Measurements from ENCODE around the gene MYH16. TPM values are rescaled to one million over a fixed set of nuclear protein-coding genes. Genes with fewer than 3 reads are reported as not detected.
"Not testable (repeated sequence)": the region's sequence is repeated elsewhere in the genome, so short reads cannot be mapped to it uniquely, and the experiment has no call there.

Gene MYH16
- total RNA-seq, 4 donors from 2014 or later = not detected

DNA sequence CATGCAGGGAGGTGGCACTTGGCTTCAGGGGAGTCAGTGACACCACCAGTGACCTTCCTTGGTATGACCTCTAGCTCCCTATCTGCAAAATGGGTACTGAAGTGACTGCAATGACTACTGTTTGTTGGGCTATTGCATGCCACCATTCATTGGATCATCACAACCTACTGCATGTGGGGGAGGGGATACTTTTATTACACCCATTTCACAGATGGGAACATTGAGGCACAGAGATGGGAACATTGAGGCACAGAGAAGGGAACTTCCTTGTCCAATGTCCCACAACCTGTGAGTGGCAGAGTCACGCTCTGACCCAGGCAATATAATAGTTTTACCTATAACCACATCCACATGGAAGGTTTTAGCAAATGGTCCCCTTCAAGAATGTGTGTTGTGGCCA lies 12.2 kb upstream of the MYH16 start:
- no peak for DNase-seq (ENCODE audit: low spot score)
- no peak for TF ChIP-seq CTCF (IDR thresholded peaks at IDR 0.05)
- ATAC-seq (ENCODE audit: low FRiP score) = no peak

DNA sequence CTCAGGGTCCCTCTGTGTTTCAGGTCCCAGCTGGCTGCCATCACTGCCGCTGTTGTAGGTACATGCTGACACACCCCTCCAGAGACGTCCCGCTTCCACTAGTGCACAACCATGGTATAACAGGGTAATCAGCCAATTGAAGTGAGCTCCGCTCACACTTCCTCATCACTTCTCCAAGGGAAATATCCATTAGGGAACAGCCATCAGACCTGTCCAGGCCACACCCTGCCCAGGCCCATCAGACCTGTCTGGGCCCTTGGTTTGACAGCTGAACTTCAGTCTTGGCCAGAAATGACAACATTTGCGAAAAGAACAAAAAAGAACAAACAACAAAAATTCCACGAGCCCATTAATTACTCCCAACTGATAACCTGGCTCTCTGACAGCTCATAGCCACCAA lies 11.0 kb upstream of the MYH16 start:
- TF ChIP-seq CTCF (IDR thresholded peaks at IDR 0.05) = no peak
- no peak for DNase-seq (ENCODE audit: low spot score)
- no peak for ATAC-seq (ENCODE audit: low FRiP score)

GRCh38 chr7:99265848-99266480 lies 6.7 kb upstream of the MYH16 start:
- no peak for TF ChIP-seq CTCF (IDR thresholded peaks at IDR 0.05)
- ATAC-seq (ENCODE audit: low FRiP score) (no peak), DNase-seq (ENCODE audit: low spot score) (no peak)

GRCh38 chr7:99267481-99267840 lies 5.2 kb upstream of the MYH16 start:
- DNase-seq (ENCODE audit: low spot score) = no peak
- TF ChIP-seq CTCF (IDR thresholded peaks at IDR 0.05) = no peak
- no peak for ATAC-seq (ENCODE audit: low FRiP score)

DNA sequence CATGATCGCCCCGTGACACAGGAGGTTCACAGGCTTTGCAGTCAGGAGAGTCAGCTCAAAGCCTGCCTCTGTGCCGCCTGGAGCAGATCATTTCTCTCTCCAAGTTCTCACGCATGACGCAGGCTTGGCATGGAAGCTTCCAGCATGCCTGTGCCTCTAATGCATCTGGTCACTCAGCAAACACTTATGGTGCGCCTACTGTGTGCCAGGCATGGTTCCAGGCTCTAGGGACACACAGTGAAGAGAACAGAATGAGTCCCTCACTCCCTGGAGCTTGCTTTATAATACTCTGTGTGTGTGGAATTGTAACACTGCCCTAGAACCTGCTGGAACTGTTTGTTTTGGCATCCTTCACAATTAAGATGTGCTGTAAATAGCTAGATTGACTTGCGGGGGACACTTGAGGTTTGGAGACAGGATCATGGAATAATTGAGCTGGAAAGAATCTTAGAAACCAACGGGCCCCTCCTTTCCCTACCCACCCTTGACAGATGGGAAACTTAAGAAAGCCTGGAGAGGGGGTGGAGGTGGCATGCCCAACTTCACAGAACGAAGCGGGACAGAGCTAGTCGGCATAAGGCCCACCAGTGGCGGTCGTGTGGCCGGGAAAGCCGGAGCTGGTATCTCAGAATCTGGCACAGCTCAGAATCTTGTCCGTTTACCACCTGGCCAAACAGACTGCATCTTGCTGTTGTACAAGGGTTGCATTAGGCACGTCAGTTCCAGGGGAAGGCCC lies 4.6 kb upstream of the MYH16 start:
- TF ChIP-seq CTCF (IDR thresholded peaks at IDR 0.05) = no peak
- DNase-seq (ENCODE audit: low spot score) (no peak), ATAC-seq (ENCODE audit: low FRiP score) (no peak)

- TF ChIP-seq CTCF (IDR thresholded peaks at IDR 0.05) = no peak
- DNase-seq (ENCODE audit: low spot score) (no peak), ATAC-seq (ENCODE audit: low FRiP score) (no peak)
Measured at GRCh38 chr7:99268577-99268908, 4.1 kb upstream of the MYH16 start.

DNA sequence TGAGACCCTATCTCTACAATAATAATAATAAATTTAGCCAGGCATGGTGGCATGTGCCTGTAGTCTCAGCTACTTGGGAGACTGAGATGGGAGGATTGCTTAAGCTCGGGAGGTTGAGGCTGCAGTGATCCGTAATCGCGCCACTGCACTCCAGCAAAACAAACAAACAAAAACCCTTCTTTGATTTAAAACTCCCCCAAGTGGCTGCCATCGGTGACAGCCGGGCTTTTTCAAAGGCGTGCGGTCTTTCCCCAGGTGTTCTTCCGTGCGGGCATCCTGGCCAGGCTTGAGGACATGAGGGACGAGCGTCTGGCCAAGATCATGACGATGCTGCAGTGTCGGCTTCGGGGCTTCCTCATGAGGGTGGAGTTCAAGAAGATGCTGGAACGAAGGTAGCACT lies 1.9 kb upstream of the MYH16 start:
- ATAC-seq (ENCODE audit: low FRiP score) (no peak), DNase-seq (ENCODE audit: low spot score) (no peak)
- no peak for TF ChIP-seq CTCF (IDR thresholded peaks at IDR 0.05)

DNA sequence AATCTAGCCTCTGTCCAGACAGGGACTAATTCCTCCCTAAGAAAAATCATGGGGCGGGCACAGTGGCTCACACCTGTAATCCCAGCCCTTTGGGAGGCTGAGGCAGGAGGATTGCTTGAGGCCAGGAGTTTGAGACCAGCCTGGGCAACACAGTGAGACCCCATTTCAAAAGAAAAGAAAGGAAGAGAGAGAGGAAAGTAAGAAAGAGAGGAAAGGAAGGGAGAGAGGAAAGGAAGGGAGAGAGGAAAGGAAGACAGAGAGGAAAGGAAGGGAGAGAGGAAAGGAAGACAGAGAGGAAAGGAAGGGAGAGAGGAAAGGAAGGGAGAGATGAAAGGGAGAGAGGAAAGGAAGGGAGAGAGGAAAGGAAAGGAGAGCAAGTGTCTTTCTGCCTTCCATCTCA lies 922 bp downstream of the MYH16 start:
- ATAC-seq (ENCODE audit: low FRiP score); DNase-seq (ENCODE audit: low spot score): not testable (repeated sequence)

GRCh38 chr7:99274908-99275307 lies 2.3 kb downstream of the MYH16 start:
- not testable (repeated sequence) for DNase-seq (ENCODE audit: low spot score); ATAC-seq (ENCODE audit: low FRiP score)

All from omental fat pad (tissue), 4 donors.